ENCODE measurements around the gene ALOXE3.

DNA sequence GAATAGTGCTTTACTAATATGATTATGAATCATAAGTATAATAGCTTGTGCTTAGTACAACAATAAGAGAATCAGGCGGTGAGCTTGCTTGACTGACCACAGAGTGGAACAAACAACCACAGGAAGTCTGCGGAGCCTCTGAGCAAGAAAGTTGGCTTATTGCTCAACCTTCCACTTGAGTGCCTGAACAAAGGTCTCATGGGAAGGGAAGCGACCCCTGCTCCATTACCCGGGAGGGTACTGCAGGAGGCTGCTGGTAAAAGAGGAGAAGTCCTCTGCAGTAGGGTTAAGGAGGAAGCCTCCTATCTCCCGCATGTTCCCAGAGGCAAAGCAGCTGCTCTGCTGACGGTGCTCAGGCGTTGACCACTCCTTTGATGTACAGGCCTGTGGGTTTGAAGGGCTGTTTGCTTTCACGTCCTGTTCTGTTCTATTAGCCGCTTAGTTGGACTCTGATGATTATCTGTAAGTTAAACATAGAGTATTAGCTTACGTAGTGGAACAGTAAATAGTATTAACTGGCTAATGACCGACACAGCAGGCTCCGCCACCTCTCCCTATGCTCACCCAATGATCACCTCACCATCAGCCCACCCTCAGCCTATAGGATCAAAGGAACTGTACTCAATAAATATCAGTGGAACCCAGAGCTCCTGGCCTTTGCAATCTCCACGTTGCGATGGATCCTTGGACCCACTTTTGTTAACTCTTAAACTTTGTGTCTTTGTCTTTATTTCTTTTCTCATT is 61.9 kb downstream of the ALOXE3 start:
- TF ChIP-seq, protein P1, sequence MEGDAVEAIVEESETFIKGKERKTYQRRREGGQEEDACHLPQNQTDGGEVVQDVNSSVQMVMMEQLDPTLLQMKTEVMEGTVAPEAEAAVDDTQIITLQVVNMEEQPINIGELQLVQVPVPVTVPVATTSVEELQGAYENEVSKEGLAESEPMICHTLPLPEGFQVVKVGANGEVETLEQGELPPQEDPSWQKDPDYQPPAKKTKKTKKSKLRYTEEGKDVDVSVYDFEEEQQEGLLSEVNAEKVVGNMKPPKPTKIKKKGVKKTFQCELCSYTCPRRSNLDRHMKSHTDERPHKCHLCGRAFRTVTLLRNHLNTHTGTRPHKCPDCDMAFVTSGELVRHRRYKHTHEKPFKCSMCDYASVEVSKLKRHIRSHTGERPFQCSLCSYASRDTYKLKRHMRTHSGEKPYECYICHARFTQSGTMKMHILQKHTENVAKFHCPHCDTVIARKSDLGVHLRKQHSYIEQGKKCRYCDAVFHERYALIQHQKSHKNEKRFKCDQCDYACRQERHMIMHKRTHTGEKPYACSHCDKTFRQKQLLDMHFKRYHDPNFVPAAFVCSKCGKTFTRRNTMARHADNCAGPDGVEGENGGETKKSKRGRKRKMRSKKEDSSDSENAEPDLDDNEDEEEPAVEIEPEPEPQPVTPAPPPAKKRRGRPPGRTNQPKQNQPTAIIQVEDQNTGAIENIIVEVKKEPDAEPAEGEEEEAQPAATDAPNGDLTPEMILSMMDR (IDR thresholded peaks at IDR 0.05): no peak
- peak in 1 of 3 donors; percentile 28 for TF ChIP-seq POLR2A (IDR thresholded peaks at IDR 0.05)

All from body of pancreas (tissue), 4 donors.